Fibroblast of lung (primary cell): Measurements from ENCODE around the gene IGF2R. TPM values are rescaled to one million over a fixed set of nuclear protein-coding genes. Genes with fewer than 3 reads are reported as not detected.

Experiments
- DNase-seq, 2 donors: peaks; one replicate each; pipeline versions ENCODE4 v3.0.0 to v3.0.0-alpha.2; 2010; ENCODE audit warnings: low read depth in 2 of 2
- H2AFZ ChIP-seq: 2 replicates; pipeline ENCODE4 v1.5.1; 2012; ENCODE audit warnings: low read length, control low read depth, inconsistent platforms
- H3K27ac ChIP-seq: 2 replicates; pipeline ENCODE4 v1.5.1; 2011; ENCODE audit warnings: low read length, control low read depth; ENCODE audit not compliant: insufficient read depth
- H3K27me3 ChIP-seq: 2 replicates; pipeline ENCODE4 v1.5.1; 2011; ENCODE audit warnings: mild to moderate bottlenecking, low read length; ENCODE audit not compliant: control insufficient read depth, insufficient read depth
- H3K36me3 ChIP-seq: 2 replicates; pipeline ENCODE4 v1.5.1; 2011; ENCODE audit warnings: low read length; ENCODE audit not compliant: control insufficient read depth, insufficient read depth
- H3K4me1 ChIP-seq: 2 replicates; pipeline ENCODE4 v1.5.1; 2011; ENCODE audit warnings: low read length; ENCODE audit not compliant: control insufficient read depth, insufficient read depth; ENCODE audit errors: extremely low read depth
- H3K4me2 ChIP-seq: 2 replicates; pipeline ENCODE4 v1.5.1; 2011; ENCODE audit warnings: low read length, control low read depth; ENCODE audit not compliant: insufficient read depth; ENCODE audit errors: extremely low read depth
- H3K4me3 ChIP-seq, 4 experiments: fragments of 200-600 bp in 1 of 4; sonication (generic) in 1 of 4; replicated peaks in 1 of 4; 2 replicates each; pipeline ENCODE4 v1.5.1; 2011 to 2016; ENCODE audit warnings: low read length in 4 of 4, low read depth in 3 of 4, mild to moderate bottlenecking in 3 of 4, control low read depth in 2 of 4, inconsistent platforms in 1 of 4, mixed read lengths in 1 of 4; ENCODE audit not compliant: insufficient read depth in 1 of 4; ENCODE audit errors: control extremely low read depth in 1 of 4
- H3K79me2 ChIP-seq: 2 replicates; pipeline ENCODE4 v1.5.1; 2012; ENCODE audit warnings: mild to moderate bottlenecking, low read length, inconsistent platforms; ENCODE audit not compliant: control insufficient read depth, insufficient read depth
- H3K9ac ChIP-seq: 2 replicates; pipeline ENCODE4 v1.5.1; 2011; ENCODE audit warnings: mild to moderate bottlenecking, low read length, control low read depth; ENCODE audit not compliant: insufficient read depth
- H3K9me3 ChIP-seq: 2 replicates; pipeline ENCODE4 v1.5.1; 2012; ENCODE audit warnings: low read depth, low read length; ENCODE audit not compliant: control insufficient read depth, insufficient read depth
- H4K20me1 ChIP-seq: 2 replicates; pipeline ENCODE4 v1.5.1; 2011; ENCODE audit warnings: low read length; ENCODE audit not compliant: control insufficient read depth, insufficient read depth; ENCODE audit errors: extremely low read depth
- EZH2 ChIP-seq: IDR thresholded peaks from 2 replicates; pipeline ENCODE4 v1.5.1; 2012; ENCODE audit warnings: low read length, control low read depth, mild to moderate bottlenecking; ENCODE audit errors: missing control alignments
- polyA plus RNA-seq, 2 donors: library from polyadenylated mRNA; depleted of rRNA in 1 of 2; stranded (reverse) in 1 of 2; unstranded in 1 of 2; fragments of >200 nt; gene quantifications; 2 replicates each; pipeline ENCODE4 v1.2.1, GENCODE V29; 2011 to 2012; ENCODE audit warnings: missing spikeins in 1 of 2
- total RNA-seq: library from RNA; depleted of rRNA; stranded (reverse); fragments of >200 nt; gene quantifications from 2 replicates; pipeline ENCODE4 v1.2.1, GENCODE V29; 2014
- TF ChIP-seq, protein P1 (sequence below), 2 donors: IDR thresholded peaks in 1 of 2; conservative IDR thresholded peaks in 1 of 2; 1 replicate in 1 of 2; 2 replicates in 1 of 2; pipeline ENCODE4 v1.5.1; 2011 to 2012; ENCODE audit warnings: low read length in 2 of 2, control low read depth in 1 of 2, inconsistent platforms in 1 of 2, low read depth in 1 of 2, mild to moderate bottlenecking in 1 of 2

The IGF2R gene
- total and polyA plus RNA-seq, 2 donors (not counting 1 experiment from before 2014, with no cell fraction given): 37.6 to 300 TPM

DNA sequence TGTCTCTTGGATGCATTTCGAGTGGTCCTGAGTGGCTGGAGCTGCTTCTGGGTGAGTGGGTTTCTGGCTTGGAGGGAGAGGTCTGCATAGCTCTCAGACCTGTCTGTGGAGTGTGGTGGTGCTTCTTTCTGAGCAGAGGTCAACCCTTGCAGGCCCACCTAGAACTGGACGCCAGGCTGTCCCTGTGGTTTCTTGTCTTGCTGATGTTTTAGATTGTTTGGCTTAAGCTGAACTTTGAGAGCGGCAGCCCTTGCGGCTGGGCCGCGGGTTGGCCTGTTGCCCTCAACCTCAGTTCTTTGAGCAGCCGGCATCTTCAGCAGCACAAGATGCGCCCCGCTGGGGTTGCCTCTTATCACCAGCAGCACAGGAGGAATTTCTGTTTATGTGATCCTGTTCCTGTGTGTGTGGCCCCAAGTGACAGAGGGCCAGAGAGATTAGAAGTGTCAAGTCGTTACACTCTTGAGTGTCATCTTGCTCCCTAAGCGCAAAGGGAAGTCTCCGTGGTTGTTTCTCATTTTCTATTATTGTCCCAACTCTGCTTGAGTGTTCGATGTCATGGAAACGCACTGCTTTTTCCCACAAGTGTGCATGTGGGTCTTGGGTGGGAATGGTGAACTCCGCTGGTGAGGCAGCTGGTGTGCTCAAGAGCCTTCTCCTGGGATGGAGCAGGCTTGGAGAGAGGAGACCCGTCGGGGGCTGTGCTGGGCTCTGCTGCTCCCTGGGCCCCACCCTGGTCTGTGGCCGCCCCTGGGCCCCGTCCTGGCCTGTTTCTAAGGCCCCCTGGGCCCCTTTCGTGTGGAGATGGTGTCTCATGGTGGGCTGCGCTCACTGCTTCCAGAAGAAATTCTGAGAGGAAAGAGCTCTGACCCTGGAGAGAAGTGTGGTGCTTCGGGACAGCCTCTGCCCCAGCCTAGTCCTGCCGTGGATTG, 132.7 kb downstream of the IGF2R start:
- Histone ChIP-seq H4K20me1 (no peaks in the 10 kb centered on the region), H3K27ac (no peak overlapping the region), H2AFZ (no peak overlapping the region), H3K4me2 (no peak overlapping the region), H3K9me3 (no peaks in the 10 kb centered on the region), H3K4me3 (no peak overlapping the region), H3K4me1 (no peaks in the 10 kb centered on the region), H3K27me3 (no peaks in the 10 kb centered on the region), H3K79me2 (no peaks in the 10 kb centered on the region), H3K9ac (no peak overlapping the region), H3K36me3 (peaks cover 19% of the 10 kb centered on the region)
- DNase-seq: peak in 1 of 2 donors; percentile 34
- no peak for TF ChIP-seq EZH2
- TF ChIP-seq, protein P1, sequence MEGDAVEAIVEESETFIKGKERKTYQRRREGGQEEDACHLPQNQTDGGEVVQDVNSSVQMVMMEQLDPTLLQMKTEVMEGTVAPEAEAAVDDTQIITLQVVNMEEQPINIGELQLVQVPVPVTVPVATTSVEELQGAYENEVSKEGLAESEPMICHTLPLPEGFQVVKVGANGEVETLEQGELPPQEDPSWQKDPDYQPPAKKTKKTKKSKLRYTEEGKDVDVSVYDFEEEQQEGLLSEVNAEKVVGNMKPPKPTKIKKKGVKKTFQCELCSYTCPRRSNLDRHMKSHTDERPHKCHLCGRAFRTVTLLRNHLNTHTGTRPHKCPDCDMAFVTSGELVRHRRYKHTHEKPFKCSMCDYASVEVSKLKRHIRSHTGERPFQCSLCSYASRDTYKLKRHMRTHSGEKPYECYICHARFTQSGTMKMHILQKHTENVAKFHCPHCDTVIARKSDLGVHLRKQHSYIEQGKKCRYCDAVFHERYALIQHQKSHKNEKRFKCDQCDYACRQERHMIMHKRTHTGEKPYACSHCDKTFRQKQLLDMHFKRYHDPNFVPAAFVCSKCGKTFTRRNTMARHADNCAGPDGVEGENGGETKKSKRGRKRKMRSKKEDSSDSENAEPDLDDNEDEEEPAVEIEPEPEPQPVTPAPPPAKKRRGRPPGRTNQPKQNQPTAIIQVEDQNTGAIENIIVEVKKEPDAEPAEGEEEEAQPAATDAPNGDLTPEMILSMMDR (conservative IDR thresholded peaks at IDR 0.05 in 1 of 2, IDR thresholded peaks at IDR 0.05 in 1 of 2; ENCODE audit: low read depth in 1 of 2, low read length in 2 of 2): no peak

DNA sequence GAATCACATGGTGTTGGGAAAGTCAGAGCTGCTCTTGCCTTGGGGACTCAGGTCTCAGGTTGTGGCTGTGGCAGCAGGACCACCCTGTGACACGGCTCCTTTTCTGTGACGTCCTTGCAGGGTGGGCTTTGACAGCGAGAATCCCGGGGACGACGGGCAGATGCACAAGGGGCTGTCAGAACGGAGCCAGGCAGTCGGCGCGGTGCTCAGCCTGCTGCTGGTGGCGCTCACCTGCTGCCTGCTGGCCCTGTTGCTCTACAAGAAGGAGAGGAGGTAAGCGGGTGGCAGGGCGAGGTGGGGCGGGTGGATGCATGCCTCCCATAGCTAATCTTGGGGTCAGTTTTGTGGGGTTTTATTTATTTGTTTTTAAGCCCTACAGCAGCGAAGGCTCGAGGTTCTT, 133.5 kb downstream of the IGF2R start:
- no peaks in the 10 kb centered on the region for H3K27me3 ChIP-seq
- no peaks in the 10 kb centered on the region for H3K79me2 ChIP-seq
- peaks cover 19% of the 10 kb centered on the region for H3K36me3 ChIP-seq
- H2AFZ ChIP-seq: no peak overlapping the region
- H3K4me3 ChIP-seq: no peak overlapping the region
- no peaks in the 10 kb centered on the region for H3K9me3 ChIP-seq
- no peak overlapping the region for H3K4me2 ChIP-seq
- H3K27ac ChIP-seq: no peak overlapping the region
- DNase-seq: no peak
- TF ChIP-seq, protein P1 (conservative IDR thresholded peaks at IDR 0.05 in 1 of 2, IDR thresholded peaks at IDR 0.05 in 1 of 2; ENCODE audit: low read depth in 1 of 2, low read length in 2 of 2): no peak
- no peak for TF ChIP-seq EZH2
- H4K20me1 ChIP-seq: no peaks in the 10 kb centered on the region
- no peaks in the 10 kb centered on the region for H3K4me1 ChIP-seq
- no peak overlapping the region for H3K9ac ChIP-seq

DNA sequence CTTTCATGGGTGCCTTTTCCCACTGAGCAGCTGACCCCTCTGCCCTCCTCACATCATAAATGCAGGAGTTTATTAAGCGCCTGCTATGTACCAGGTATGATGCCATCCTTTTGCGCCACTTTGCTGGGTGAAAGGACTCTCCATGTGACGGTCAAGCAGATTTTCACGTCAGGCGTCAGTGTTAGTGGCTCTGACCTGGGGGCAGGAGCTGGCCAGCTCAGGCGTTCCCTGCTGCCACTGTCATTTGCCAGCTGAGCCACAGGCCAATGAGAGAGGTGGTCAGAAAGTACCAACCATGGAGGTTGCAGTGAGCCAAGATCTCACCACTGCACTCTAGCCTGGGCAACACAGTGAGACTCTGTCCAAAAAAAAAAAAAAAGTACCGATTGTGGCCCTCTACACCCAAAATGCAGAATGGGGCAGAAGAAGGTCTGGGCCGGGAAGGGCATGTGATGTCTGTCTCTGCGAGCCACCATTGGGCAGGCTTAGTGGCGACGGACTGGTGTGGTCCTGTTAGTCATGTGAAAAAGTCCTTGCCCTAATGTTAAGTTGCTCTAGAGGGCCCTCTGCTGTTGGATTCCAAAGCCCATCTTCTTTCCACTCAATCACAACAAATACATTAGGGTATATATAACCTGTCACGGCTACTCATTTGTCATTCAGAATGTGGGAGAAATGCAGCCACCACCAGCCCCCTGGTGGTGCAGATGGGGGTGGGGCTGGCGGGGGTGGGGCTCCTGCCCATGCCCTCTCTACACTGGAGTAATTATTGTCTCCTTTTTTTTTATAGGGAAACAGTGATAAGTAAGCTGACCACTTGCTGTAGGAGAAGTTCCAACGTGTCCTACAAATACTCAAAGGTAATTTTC, 134.3 kb downstream of the IGF2R start:
- H3K4me3 ChIP-seq: no peak overlapping the region
- no peak overlapping the region for H3K4me2 ChIP-seq
- no peaks in the 10 kb centered on the region for H4K20me1 ChIP-seq
- H3K27me3 ChIP-seq: no peaks in the 10 kb centered on the region
- peaks cover 24% of the 10 kb centered on the region for H3K36me3 ChIP-seq
- no peak overlapping the region for H2AFZ ChIP-seq
- H3K4me1 ChIP-seq: no peaks in the 10 kb centered on the region
- peak; percentile 8 to 21 for DNase-seq
- no peaks in the 10 kb centered on the region for H3K79me2 ChIP-seq
- no peak overlapping the region for H3K9ac ChIP-seq
- TF ChIP-seq, protein P1 (conservative IDR thresholded peaks at IDR 0.05 in 1 of 2, IDR thresholded peaks at IDR 0.05 in 1 of 2; ENCODE audit: low read depth in 1 of 2, low read length in 2 of 2): peak; percentile 26 to 44
- no peak for TF ChIP-seq EZH2
- no peaks in the 10 kb centered on the region for H3K9me3 ChIP-seq
- no peak overlapping the region for H3K27ac ChIP-seq
